C4-2B (cell line): Measurements from ENCODE around the gene EPGN.

Experiments
- H3K27ac ChIP-seq: fragments of 450-650 bp; 2 replicates; pipeline ENCODE4 v1.5.1; 2017
- CTCF ChIP-seq: fragments of 450-650 bp; conservative IDR thresholded peaks from 2 replicates; pipeline ENCODE4 v1.5.1; 2017; ENCODE audit warnings: mild to moderate bottlenecking
- ZFX ChIP-seq: fragments of 450-650 bp; IDR thresholded peaks from 2 replicates; pipeline ENCODE4 v1.6.1; 2017

EPGN gene

GRCh38 chr4:74307170-74307569 lies 1.1 kb upstream of the EPGN start:
- TF ChIP-seq ZFX (no peak), CTCF (no peak; the same call in 1 of the 2 replicates)
- no peak overlapping the region for H3K27ac ChIP-seq

- no peak for TF ChIP-seq CTCF
- TF ChIP-seq ZFX = no peak
Measured at GRCh38 chr4:74309223-74309622, 953 bp downstream of the EPGN start.

GRCh38 chr4:74311696-74312313 lies 3.5 kb downstream of the EPGN start:
- TF ChIP-seq ZFX = no peak
- peak; percentile 72 for TF ChIP-seq CTCF

More at GRCh38 chr4:74309223-74309622, 953 bp downstream of the EPGN start:
- H3K27ac ChIP-seq = no peak overlapping the region

GRCh38 chr4:74314329-74314728 lies 6.1 kb downstream of the EPGN start:
- no peak overlapping the region for H3K27ac ChIP-seq
- TF ChIP-seq ZFX (no peak), CTCF (no peak)

More at GRCh38 chr4:74311696-74312313, 3.5 kb downstream of the EPGN start:
- H3K27ac ChIP-seq = no peak overlapping the region

- H3K27ac ChIP-seq = no peak overlapping the region
- TF ChIP-seq CTCF (no peak), ZFX (no peak)
Measured at GRCh38 chr4:74314944-74315343, 6.7 kb downstream of the EPGN start.

GRCh38 chr4:74315376-74315775 lies 7.1 kb downstream of the EPGN start:
- no peak for TF ChIP-seq CTCF

GRCh38 chr4:74316397-74316796 lies 8.1 kb downstream of the EPGN start:
- TF ChIP-seq CTCF (no peak), ZFX (no peak)
- H3K27ac ChIP-seq = no peak overlapping the region

More at GRCh38 chr4:74315376-74315775, 7.1 kb downstream of the EPGN start:
- no peak overlapping the region for H3K27ac ChIP-seq
